ENCODE measurements around the gene TFCP2L1.

GRCh38 chr2:121187351-121187981, 97.5 kb downstream of the TFCP2L1 start:
- TF ChIP-seq BHLHE40 (IDR thresholded peaks at IDR 0.05; ENCODE audit: low read depth, low read length) (no peak), CEBPB (IDR thresholded peaks at IDR 0.05; ENCODE audit: low read depth, low read length) (no peak), CTCF (conservative IDR thresholded peaks at IDR 0.05; ENCODE audit: low read depth, low read length) (no peak), POLR2A (IDR thresholded peaks at IDR 0.05; ENCODE audit: low read depth, low read length) (no peak), RCOR1 (IDR thresholded peaks at IDR 0.05; ENCODE audit: insufficient replicate concordance, low read length) (no peak), RFX5 (IDR thresholded peaks at IDR 0.05; ENCODE audit: low read depth, low read length) (no peak), MAFK (IDR thresholded peaks at IDR 0.05; ENCODE audit: low read depth, low read length) (no peak), SMC3 (IDR thresholded peaks at IDR 0.05; ENCODE audit: low read depth, low read length) (no peak), RAD21 (IDR thresholded peaks at IDR 0.05; ENCODE audit: low read length) (no peak), USF2 (IDR thresholded peaks at IDR 0.05; ENCODE audit: low read depth, low read length) (no peak), FOS (IDR thresholded peaks at IDR 0.05; ENCODE audit: low read depth, low read length) (no peak), ELK1 (IDR thresholded peaks at IDR 0.05; ENCODE audit: borderline replicate concordance, low read depth, low read length) (no peak)
